Myocyte (in vitro differentiated cells): ENCODE results near the gene PLCH2. TPM values are rescaled to one million over a fixed set of nuclear protein-coding genes. Genes with fewer than 3 reads are reported as not detected.

Experiments
- DNase-seq: peaks from one replicate; pipeline ENCODE4 v3.0.0-alpha.2; 2012; ENCODE audit warnings: low read depth
- total RNA-seq: library from RNA; depleted of rRNA; stranded (reverse); fragments of >200 nt; gene quantifications from 2 replicates; pipeline ENCODE4 v1.2.3, GENCODE V29; 2014

PLCH2 gene
- total RNA-seq, 1 donor from 2014 or later, result 0.21 TPM

GRCh38 chr1:2510366-2511155 is 34.5 kb downstream of the PLCH2 start:
- no peak for DNase-seq

DNA sequence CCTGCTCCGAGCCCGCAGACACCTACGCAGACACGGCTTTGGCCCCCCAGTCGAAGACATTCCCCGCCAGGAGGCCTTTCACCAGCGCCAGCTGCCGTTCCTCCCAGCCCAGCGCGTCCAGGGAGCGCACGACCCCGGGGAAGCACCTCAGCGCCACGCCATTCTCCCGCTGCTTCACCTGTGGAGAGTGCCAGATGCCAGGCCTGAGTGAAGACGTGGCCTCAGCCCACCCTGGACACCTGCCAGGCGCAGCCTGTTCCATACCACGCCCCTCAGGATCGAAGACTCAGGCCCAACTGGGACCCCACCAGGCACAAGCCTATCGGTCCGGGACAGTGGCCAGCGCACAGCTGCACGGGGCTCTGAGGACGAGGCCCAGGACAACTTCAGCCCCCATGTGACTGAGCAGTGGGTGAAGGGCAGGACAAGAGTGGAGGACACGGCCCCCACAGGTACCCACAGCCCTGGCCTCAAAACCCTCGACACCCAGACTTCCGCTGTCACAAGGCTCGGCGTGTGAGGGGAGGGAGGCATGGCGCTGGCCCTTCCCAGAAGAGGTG is 36.9 kb downstream of the PLCH2 start:
- no peak for DNase-seq

DNA sequence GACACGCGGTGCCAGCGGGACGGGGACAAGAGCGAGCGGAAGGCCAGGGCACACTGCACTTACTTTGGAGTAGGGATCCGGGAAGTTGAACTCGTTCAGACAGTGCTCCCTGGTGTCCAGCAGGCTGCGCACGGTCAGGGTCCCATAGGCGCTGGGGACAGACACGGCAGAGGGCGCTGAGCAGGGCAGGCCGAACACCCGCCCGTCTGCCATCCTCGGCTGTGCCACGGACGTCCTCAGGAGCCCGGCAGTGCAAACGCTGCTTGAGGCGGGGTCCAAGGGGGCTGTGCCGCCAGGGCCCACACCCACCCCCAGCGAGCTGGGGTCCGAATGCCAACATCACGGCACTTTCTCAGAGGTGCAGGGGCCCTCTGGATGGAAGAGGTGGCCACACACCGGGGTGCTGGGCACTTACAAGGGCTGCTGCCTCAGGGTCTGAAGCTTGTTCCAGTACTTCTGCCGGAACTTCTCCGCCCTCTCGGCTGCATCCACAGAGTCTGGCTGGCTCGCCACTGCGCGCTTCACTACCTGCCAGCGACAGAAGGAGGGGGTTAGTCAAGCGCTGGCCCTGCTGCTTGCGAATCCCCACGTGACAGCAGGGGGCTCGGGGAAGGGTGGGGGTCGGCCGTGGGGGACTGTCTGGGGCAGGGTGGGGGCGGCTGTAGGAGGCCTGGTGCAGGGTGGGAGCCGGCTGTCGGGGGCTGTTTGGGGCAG is 38.0 kb downstream of the PLCH2 start:
- DNase-seq, result no peak

GRCh38 chr1:2514863-2515762 is 39.0 kb downstream of the PLCH2 start:
- no peak for DNase-seq

- DNase-seq, result no peak
Observed at GRCh38 chr1:2515763-2516080, 39.6 kb downstream of the PLCH2 start.

DNA sequence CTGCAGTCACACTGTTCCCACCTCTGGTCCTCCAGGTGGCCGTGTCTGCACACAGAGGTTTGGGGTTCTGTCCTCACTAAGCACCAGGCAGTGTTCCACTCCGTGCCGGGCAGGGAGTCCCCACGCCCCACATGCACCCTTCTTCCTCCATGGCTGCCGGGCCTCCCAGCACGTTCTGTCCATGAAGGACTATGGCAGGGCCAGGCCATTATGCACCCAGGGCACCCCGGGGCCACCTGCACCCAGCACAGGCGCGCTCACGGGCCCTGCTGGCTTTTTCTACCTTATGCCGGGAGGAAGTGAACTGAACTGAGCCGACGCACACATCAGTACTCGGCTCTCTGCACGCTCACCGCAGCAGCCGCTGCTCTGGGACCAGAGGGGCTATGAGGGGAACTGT is 40.0 kb downstream of the PLCH2 start:
- DNase-seq, result no peak

DNA sequence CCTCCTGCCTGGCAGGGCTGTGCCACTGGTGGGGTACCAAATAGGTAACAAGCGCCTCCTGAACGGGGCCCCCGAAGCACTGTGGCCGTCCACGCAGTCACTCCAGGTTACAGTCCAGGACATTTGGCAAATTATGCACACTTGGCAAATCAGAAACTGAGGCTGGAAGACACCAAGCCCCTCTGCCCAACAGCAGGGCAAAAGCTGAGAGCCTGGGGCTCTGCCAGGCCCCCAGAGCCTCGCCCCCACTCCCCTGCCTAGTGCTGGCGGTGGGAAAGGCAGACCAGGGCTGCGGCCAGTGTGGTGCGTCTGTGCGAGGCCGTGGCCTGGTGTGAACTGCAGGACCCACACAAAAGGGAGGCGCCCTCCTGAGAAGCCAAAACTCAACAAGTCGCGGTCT is 40.9 kb downstream of the PLCH2 start:
- DNase-seq, result no peak

DNA sequence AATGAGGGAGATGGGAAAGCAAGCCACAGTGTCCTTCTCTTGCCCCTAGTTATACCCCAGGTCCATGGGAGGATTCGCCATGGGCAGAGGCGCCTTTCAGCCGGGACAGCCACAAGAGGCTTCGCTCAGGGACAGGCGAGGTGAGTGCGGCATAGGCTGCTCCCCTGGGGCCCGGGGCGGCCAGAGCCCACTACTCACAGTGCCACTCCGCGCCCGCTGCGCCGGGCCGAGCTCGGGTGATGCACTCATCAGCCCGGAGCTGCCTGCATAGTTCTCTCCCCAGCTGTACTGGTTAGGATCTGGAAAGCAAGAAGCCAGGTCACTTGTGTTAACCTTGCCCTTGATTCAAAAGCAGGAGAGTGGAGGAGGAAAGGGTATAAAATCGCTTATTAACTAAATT is 41.9 kb downstream of the PLCH2 start:
- DNase-seq, result no peak

GRCh38 chr1:2518528-2518927 is 42.4 kb downstream of the PLCH2 start:
- no peak for DNase-seq

- DNase-seq, result no peak
Observed at GRCh38 chr1:2519029-2519685, 43.1 kb downstream of the PLCH2 start.

DNA sequence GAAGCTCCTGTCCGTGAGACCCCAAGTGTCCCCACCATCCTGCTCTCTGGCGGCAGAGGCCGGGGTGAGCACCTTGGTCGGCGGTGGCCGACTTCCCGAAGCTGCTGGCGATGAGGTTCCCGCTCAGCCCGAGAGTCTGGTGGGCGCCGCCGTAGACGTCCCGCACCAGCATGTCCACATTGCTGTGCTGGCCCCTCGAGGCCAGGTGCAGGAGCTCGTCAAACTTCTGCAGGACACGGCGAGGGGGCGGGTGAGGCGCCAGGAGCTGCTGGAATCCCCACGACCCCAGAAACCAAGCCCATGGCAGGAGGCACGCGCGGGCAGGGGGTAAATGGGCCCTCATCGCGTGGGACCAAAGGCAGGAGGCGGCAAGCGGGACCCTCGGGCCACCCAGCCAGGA is 43.6 kb downstream of the PLCH2 start:
- no peak for DNase-seq

DNA sequence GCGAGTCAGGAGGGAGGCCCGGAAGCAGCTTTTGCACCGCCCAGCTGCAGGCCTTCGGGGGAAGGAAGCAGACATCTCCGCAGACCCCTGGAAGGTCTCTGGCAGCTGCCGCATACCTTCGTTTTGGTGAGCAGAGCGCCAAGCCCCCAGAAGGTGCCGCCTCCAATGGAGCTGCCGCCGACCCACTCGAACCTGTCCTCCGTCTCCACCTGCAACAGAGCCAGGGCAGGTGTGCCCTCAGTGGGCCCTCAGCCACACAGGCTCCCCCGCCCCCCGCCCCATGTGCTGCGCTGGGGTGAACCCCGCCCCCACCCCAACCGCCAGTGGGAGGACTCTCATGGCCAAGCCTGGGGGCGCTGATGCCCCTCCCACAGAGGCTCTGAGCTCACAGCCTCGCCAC is 44.1 kb downstream of the PLCH2 start:
- DNase-seq, result no peak

DNA sequence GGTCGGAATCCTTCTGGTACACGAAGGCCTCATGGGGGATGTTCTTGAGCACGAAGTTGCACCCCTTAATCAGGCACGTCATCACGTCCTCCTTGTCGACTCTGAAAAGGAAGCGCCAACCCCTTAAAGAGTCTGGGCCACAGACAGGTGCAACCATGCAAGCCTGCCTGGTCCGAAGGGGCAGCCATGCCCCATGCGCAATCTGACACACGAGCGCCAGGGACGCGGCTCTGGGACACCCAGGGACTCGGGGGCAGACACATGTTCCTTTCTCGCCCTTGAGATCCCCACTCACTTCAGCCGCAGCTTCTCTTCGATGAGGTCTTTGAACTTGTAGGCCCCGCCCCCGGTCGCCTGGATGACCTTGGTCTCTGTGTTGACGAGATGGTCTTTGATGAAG is 44.7 kb downstream of the PLCH2 start:
- DNase-seq, result no peak

- DNase-seq, result no peak
Observed at GRCh38 chr1:2522230-2522629, 46.1 kb downstream of the PLCH2 start.

DNA sequence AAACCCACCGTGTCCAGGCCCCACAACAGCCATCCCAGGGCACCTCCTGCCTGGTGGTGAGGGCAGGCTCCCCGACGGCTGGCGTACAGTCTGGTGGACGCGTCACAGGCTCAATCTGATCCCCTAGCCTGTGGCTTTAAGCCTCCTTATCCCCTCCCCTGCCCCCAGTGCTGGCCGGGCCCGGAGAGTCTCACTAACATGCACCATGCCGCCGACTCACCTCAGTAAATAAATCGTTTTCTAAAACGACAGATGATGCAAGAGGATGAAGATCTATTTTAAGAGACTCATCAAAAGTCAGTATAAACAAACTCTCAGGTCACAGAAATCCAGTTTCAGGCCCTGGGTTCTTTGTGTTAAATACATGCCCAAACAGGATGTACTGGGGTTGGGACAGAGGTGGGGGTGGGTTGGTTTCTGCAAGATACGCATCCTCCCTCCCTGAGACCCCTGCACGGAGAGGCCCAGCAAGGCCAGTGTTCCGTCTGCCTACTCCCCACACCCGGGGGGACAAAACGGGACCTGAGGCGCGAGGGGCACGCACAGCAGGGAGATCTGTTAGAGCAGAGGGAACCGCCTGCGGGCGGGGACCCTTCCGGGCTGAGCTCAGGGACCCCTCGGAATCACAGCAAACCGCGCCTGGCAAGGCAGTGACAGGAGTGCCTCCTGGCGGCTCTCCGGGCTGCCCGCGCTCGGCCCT is 47.3 kb downstream of the PLCH2 start:
- DNase-seq, result no peak

DNA sequence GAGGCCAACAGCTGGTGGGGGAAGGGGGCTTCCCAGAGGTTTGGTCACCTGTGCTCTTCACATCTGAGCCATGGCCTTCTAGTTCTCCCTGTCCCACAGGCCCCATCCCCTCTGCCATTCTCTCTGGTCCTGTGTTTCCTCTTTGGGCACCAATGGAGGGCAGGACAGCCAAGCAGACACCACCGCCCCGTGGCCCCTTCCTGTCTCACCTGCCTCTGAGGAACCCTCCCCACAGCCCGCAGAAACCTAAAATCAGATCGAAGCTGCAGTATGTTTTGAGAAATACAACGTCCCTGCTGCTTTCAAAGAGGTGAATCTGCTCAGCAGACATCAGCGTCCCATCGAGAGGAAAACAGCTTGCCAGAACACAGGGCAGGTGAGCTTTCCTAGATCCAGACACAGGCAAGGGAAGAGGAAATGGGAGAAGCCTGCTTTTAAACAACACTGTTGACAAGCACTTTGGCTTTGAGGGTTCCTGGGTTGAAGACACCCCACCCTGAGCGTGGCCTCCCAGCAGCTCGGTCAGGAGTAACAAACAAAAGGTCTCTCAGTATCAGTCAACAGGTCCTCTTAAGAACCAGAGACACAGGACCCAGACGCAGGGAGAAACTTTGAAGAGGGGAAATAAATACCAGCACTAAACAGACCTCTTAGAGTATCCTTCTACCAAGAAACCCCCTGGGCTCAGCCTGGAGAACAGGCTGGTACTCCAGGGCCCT is 48.0 kb downstream of the PLCH2 start:
- DNase-seq, result no peak

GRCh38 chr1:2525572-2525919 is 49.5 kb downstream of the PLCH2 start:
- no peak for DNase-seq

- DNase-seq, result peak; percentile 93
Observed at GRCh38 chr1:2525920-2526823, 50.1 kb downstream of the PLCH2 start, which contains the start of gene PANK4. PANK4 (minus strand) TSS chr1:2526596; CDS start chr1:2526587, 9 bp downstream.
